ENCODE measurements around the gene BLID.

GRCh38 chr11:122154994-122155393 is 39.0 kb upstream of the BLID start:
- TF ChIP-seq POLR2A (IDR thresholded peaks at IDR 0.05): no peak
- TF ChIP-seq CTCF (IDR thresholded peaks at IDR 0.05): no peak
- no peak for TF ChIP-seq POLR2AphosphoS5 (IDR thresholded peaks at IDR 0.05)
